CD14-positive monocyte (primary cell): ENCODE measurements around the gene SEZ6L2. TPM values are rescaled to one million over a fixed set of nuclear protein-coding genes. Genes with fewer than 3 reads are reported as not detected.

Experiments
- DNase-seq, 3 donors: peaks; one replicate each; pipeline ENCODE4 v3.0.0-alpha.2; 2011 to 2022
- H2AFZ ChIP-seq: 2 replicates; pipeline ENCODE4 v1.6.0; 2012; ENCODE audit warnings: mild to moderate bottlenecking, low read depth, low read length, inconsistent platforms; ENCODE audit not compliant: insufficient read depth, poor library complexity, severe bottlenecking
- H3K27ac ChIP-seq, 2 donors: 1 replicate in 1 of 2; 2 replicates in 1 of 2; pipeline ENCODE4 v1.5.1; 2012 to 2013; ENCODE audit warnings: low read length in 2 of 2, control low read depth in 1 of 2, inconsistent platforms in 1 of 2, low read depth in 1 of 2, mild to moderate bottlenecking in 1 of 2
- H3K27me3 ChIP-seq, 2 donors: one replicate each; pipeline versions ENCODE4 v1.6.0 to v1.6.1; 2011 to 2013; ENCODE audit warnings: low read length in 2 of 2; ENCODE audit not compliant: control insufficient read depth in 2 of 2, insufficient read depth in 2 of 2
- H3K36me3 ChIP-seq, 2 donors: replicated peaks in 1 of 2; 1 replicate in 1 of 2; 2 replicates in 1 of 2; pipeline versions ENCODE4 v1.5.1 to v1.6.1; 2012 to 2013; ENCODE audit warnings: low read length in 2 of 2, control low read depth in 1 of 2, inconsistent platforms in 1 of 2, mild to moderate bottlenecking in 1 of 2; ENCODE audit not compliant: insufficient read depth in 2 of 2, control insufficient read depth in 1 of 2
- H3K4me1 ChIP-seq, 2 donors: 1 replicate in 1 of 2; 2 replicates in 1 of 2; pipeline versions ENCODE4 v1.5.1 to v1.6.1; 2012 to 2013; ENCODE audit warnings: low read length in 2 of 2, control low read depth in 1 of 2, inconsistent platforms in 1 of 2, mild to moderate bottlenecking in 1 of 2, moderate library complexity in 1 of 2; ENCODE audit not compliant: insufficient read depth in 2 of 2, control insufficient read depth in 1 of 2
- H3K4me2 ChIP-seq: replicated peaks from 2 replicates; pipeline ENCODE3; 2012; ENCODE audit warnings: low read length, moderate library complexity, mild to moderate bottlenecking; ENCODE audit not compliant: poor library complexity, severe bottlenecking; ENCODE audit errors: extremely low read depth
- H3K4me3 ChIP-seq, 3 experiments: fragments of 200-600 bp in 1 of 3; sonication (generic) in 1 of 3; replicated peaks in 1 of 3; 1 replicate in 2 of 3; 2 replicates in 1 of 3; pipeline ENCODE4 v1.5.1; 2011 to 2013; ENCODE audit warnings: low read length in 3 of 3, mild to moderate bottlenecking in 3 of 3, control low read depth in 2 of 3, low read depth in 2 of 3, inconsistent platforms in 1 of 3, moderate library complexity in 1 of 3
- H3K79me2 ChIP-seq: 2 replicates; pipeline ENCODE4 v1.6.0; 2012; ENCODE audit warnings: mild to moderate bottlenecking, control low read depth, inconsistent platforms, low read length, moderate library complexity; ENCODE audit not compliant: insufficient read depth
- H3K9ac ChIP-seq: 2 replicates; pipeline ENCODE4 v1.6.0; 2017; ENCODE audit warnings: low read length, mild to moderate bottlenecking; ENCODE audit not compliant: insufficient read depth, poor library complexity, severe bottlenecking
- H3K9me3 ChIP-seq, 2 donors: replicated peaks in 1 of 2; 1 replicate in 1 of 2; 2 replicates in 1 of 2; pipeline versions ENCODE4 v1.5.1 to v1.6.1; 2012 to 2013; ENCODE audit warnings: low read length in 2 of 2, control low read depth in 1 of 2; ENCODE audit not compliant: control insufficient read depth in 1 of 2, insufficient read depth in 1 of 2
- H4K20me1 ChIP-seq: 2 replicates; pipeline ENCODE4 v1.6.0; 2012; ENCODE audit warnings: mild to moderate bottlenecking, low read length, control low read depth, moderate library complexity; ENCODE audit not compliant: insufficient read depth
- H3K27ac Mint-ChIP-seq, 7 donors: one replicate each; pipeline ENCODE4 v1.8.0; 2020; ENCODE audit warnings: mild to moderate bottlenecking in 7 of 7, mixed read lengths in 7 of 7, moderate library complexity in 6 of 7, inconsistent platforms in 2 of 7
- H3K27me3 Mint-ChIP-seq, 3 donors: one replicate each; pipeline ENCODE4 v1.8.0; 2021 to 2022; ENCODE audit warnings: low read depth in 3 of 3, mild to moderate bottlenecking in 3 of 3, mixed read lengths in 3 of 3, moderate library complexity in 3 of 3, inconsistent platforms in 1 of 3
- H3K36me3 Mint-ChIP-seq, 2 donors: one replicate each; pipeline ENCODE4 v1.8.0; 2020; ENCODE audit warnings: mixed read lengths in 2 of 2, inconsistent platforms in 1 of 2, mild to moderate bottlenecking in 1 of 2
- H3K4me1 Mint-ChIP-seq: one replicate; pipeline ENCODE4 v1.8.0; 2020; ENCODE audit warnings: mild to moderate bottlenecking, mixed read lengths
- H3K4me3 Mint-ChIP-seq, 2 donors: one replicate each; pipeline ENCODE4 v1.8.0; 2020; ENCODE audit warnings: mild to moderate bottlenecking in 2 of 2, mixed read lengths in 2 of 2, moderate library complexity in 1 of 2
- H3K9me3 Mint-ChIP-seq, 7 donors: one replicate each; pipeline ENCODE4 v1.8.0; 2020 to 2022; ENCODE audit warnings: mixed read lengths in 7 of 7, mild to moderate bottlenecking in 6 of 7, moderate library complexity in 6 of 7, inconsistent platforms in 2 of 7
- CTCF ChIP-seq: fragments of 200-600 bp; IDR thresholded peaks from one replicate; pipeline ENCODE4 v1.8.0; 2022; ENCODE audit warnings: antibody characterized with exemption, mild to moderate bottlenecking
- WGBS: methylation state at CpG from one replicate; pipeline ENCODE4 v1.1.5; 2013; ENCODE audit warnings: missing lambda C conversion rate; ENCODE audit not compliant: insufficient coverage; 5-methylcytosine and 5-hydroxymethylcytosine counted together
- intact Hi-C, 2 donors: fragments of 100-400 bp; cut with micrococcal nuclease; formaldehyde crosslinking; loops; one replicate each; pipeline versions ENCODE4 v1.15.0 to v1.15.1; 2023
- polyA plus RNA-seq, 3 donors: library from polyadenylated mRNA; depleted of rRNA in 1 of 3; unstranded in 2 of 3; stranded (reverse) in 1 of 3; fragments of 300-500 nt in 2 of 3; fragments of >200 nt in 1 of 3; fragmentation: Illumina TruSeq in 2 of 3; gene quantifications; 1 replicate in 2 of 3; 2 replicates in 1 of 3; pipeline ENCODE4 v1.2.3, GENCODE V29; 2012 to 2021

SEZ6L2 gene
- polyA plus RNA-seq, 3 donors, result not detected

- Histone ChIP-seq H3K27ac (no peak overlapping the region), H3K4me2 (no peak overlapping the region), H2AFZ (no peak overlapping the region), H4K20me1 (peaks cover 7% of the 10 kb centered on the region), H3K4me1 (peaks cover 14 to 16% of the 10 kb centered on the region in 2 donors), H3K27me3 (no peaks in the 10 kb centered on the region), H3K36me3 (peaks cover 16 to 49% of the 10 kb centered on the region in 2 donors), H3K9me3 (no peaks in the 10 kb centered on the region), H3K9ac (no peak overlapping the region), H3K79me2 (no peaks in the 10 kb centered on the region), H3K4me3 (no peak overlapping the region)
- 95% methylated on average over 3 of the region's 8 CpGs for WGBS
- peaks cover 16% of the 10 kb centered on the region for H3K4me1 Mint-ChIP-seq
- H3K27me3 Mint-ChIP-seq, result no peaks in the 10 kb centered on the region
- TF ChIP-seq CTCF, result no peak
- no peak for DNase-seq
- H3K36me3 Mint-ChIP-seq, result peaks cover 47 to 54% of the 10 kb centered on the region in 2 donors
- intact Hi-C loops, result no loop called here
- H3K27ac Mint-ChIP-seq, result no peak overlapping the region
- no peak overlapping the region for H3K4me3 Mint-ChIP-seq
- peaks cover 0 to 2% (median 0%) of the 10 kb centered on the region in 7 donors for H3K9me3 Mint-ChIP-seq
These were observed 14.2 kb upstream of the SEZ6L2 start for GRCh38 chr16:29913514-29913913.

GRCh38 chr16:29912087-29912486 is 12.7 kb upstream of the SEZ6L2 start:
- Mint-ChIP-seq H3K27me3 (no peaks in the 10 kb centered on the region), H3K9me3 (peaks cover 0 to 2% (median 0%) of the 10 kb centered on the region in 7 donors), H3K4me1 (peaks cover 16% of the 10 kb centered on the region), H3K4me3 (no peak overlapping the region), H3K36me3 (peaks cover 42 to 51% of the 10 kb centered on the region in 2 donors), H3K27ac (peak overlapping the region in 2 of 7 donors; percentile 26 to 66)
- no peak for DNase-seq
- Histone ChIP-seq H3K79me2 (no peaks in the 10 kb centered on the region), H3K4me1 (peaks cover 14 to 16% of the 10 kb centered on the region in 2 donors), H3K4me2 (no peak overlapping the region), H3K4me3 (no peak overlapping the region), H3K27me3 (no peaks in the 10 kb centered on the region), H3K27ac (no peak overlapping the region), H2AFZ (no peak overlapping the region), H4K20me1 (peaks cover 5% of the 10 kb centered on the region), H3K9ac (no peak overlapping the region), H3K36me3 (peaks cover 9 to 38% of the 10 kb centered on the region in 2 donors), H3K9me3 (no peaks in the 10 kb centered on the region)
- intact Hi-C loops, result no loop called here
- no peak for TF ChIP-seq CTCF
- 95% methylated on average over 10 of the region's 11 CpGs for WGBS
